PFSK-1 (cell line): ENCODE measurements around the gene DNAH1.

Experiments used
- POLR2AphosphoS5 ChIP-seq: IDR thresholded peaks from 2 replicates; pipeline ENCODE4 v1.6.1; 2012; ENCODE audit warnings: low read depth, mild to moderate bottlenecking, control low read depth, low read length, moderate library complexity
- REST ChIP-seq, 2 experiments: IDR thresholded peaks; 2 replicates each; pipeline versions ENCODE4 v1.6.1 to v1.8.0; 2011 to 2012; ENCODE audit warnings: low read depth in 2 of 2, low read length in 2 of 2, control low read depth in 1 of 2, inconsistent platforms in 1 of 2, mild to moderate bottlenecking in 1 of 2, moderate library complexity in 1 of 2; ENCODE audit not compliant: insufficient read depth in 1 of 2
- TAF1 ChIP-seq: IDR thresholded peaks from 2 replicates; pipeline ENCODE4 v1.6.1; 2012; ENCODE audit warnings: low read length, control low read depth, borderline replicate concordance; ENCODE audit not compliant: insufficient read depth

DNA sequence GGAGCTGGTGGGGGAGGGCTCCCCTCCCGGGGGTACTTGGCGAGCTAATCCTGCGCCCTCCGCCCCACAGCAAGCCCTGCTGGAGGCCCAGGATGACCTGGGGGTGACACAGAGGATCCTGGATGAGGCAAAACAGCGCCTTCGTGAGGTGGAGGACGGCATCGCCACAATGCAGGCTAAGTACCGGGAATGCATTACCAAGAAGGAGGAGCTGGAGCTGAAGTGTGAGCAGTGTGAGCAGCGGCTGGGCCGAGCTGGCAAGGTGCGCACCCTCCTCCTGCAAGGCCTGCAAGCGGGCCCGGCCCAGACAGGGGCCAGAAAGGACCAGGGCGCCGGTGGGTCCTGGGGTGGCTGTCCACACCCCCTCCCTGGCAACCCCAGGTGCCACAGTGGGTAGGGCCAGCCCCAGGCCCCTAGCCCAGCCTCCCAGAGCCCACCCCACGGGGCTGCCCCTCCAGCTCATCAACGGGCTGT, 72.3 kb downstream of the DNAH1 start:
- TF ChIP-seq POLR2AphosphoS5 (no peak), TAF1 (no peak), REST (IDR thresholded peaks at IDR 0.05; ENCODE audit: insufficient read depth in 1 of 2, low read depth in 2 of 2, low read length in 2 of 2) (no peak)
